GM18868 (cell line): ENCODE measurements around the gene ELOVL4.
A peak's percentile ranks its signal among the peaks of the same experiment; 100 is the strongest.

Experiments used
- ATAC-seq: cut with Tn5 transposase; IDR thresholded peaks from one replicate; pipeline ENCODE4 v1.9.1; 2021; ENCODE audit warnings: mild to moderate bottlenecking, moderate library complexity; ENCODE audit not compliant: unreplicated experiment

The ELOVL4 gene

DNA sequence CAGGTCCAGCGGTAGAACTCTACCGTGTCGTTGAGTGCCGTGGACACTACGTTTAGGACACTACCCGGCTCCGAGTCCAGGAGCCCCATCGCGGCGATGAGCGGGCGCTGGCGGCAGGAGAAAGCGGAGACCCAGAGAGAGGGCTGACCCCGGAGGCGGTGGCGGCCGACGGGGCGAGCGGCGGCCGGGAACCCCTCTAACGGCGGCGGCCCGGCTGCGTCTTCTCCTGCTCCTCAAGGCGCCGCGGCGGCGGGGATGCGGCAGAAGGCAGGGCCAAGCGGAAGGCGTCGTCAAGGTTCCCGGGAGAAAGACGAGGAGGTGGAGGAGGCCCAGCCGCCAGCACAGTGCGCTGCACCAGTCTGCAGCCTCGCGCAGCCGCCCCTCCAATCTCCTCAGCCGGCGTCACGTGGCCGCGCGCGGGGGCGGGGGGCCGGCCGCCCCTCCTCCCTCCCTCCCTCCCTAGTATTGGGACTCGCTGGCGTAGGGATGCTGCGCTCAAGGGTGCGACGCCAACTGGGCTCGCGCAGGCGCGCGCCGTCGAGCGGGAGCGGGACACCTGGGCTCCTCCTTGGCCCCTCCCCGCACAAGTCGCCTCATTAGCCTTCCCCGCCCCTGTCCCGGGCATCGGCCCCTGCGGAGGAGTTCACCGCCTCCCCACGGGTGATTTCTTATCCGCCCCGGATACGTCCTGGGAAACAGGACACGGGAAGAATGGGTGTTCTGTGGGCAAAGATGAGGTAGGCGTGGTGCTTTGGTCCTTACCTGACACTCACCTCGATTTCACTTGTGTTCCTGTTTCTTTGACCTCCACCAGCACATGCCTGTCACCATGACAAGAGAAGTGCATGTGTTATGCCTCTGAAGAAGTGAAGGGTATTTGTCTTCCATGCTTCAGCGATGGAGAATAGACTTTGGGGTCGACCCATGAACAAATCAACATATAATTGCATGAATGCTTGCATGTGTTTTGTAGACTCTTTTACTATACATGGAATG, at the start of gene ELOVL4:
TSS of gene ELOVL4 (minus strand) at position 363 of the 996 bp plus-strand sequence. CDS start at position 89, 274 bp downstream.
- peak; percentile 51 for ATAC-seq

DNA sequence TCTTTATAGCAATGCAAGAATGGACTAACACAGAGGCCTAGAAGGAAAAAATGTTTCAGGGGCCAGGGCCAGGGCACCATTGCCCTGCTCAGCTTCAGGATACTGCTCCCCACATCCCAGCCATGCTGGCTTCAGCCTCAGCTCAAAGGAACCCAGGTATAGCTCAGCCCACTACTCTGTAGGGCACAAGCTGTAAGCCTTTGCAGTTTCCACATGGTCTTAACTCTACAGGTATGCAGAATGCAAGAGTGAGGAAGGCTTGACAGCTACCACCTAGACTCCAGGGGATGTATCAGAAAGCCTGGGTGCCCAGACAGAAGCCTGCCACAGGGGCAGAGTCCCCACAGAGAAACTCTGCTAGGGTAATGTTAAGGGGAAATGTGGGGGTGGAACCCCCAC, 46.6 kb upstream of the ELOVL4 start:
- ATAC-seq, result no peak

DNA sequence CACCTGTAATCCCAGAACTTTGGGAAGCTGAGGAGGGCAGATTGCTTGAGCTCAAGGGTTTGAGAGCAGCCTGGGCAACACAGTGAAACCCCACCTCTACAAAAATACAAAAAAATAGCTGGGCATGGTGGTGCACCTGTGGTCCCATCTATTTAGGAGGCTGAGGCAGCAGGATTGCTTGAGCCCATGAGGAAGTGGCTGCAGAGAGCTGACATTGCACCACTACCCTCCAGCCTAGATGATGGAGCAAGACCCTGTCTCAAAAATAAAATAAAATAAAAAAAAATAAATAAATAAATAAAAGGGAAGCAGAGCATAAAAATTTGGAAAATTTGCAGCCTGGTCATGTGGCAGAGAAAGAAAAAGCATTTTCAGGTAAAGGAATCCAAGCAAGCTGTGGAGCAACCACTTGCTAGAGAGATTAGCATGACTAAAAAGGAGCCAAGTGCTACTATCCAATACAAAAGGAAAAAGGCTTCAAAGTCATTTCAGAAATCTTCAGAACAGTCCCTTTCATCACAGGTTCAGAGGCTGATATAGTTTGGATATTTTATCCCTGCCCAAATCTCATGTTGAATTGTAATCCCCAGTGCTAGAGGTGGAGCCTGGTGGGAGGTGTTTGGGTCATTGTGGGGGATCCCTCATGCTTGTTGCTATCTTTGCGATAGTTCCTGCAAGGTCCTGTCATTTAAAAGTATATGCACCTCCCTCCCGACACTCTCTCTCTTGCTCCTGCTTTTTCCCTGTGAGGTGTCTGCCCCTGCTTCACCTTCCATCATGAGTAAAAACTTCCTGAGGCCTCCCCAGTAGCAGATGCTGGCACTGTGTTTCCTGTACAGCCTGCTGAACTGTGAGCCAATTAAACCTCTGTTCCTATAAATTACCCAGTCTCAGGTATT, 45.9 kb upstream of the ELOVL4 start:
- ATAC-seq, result no peak

DNA sequence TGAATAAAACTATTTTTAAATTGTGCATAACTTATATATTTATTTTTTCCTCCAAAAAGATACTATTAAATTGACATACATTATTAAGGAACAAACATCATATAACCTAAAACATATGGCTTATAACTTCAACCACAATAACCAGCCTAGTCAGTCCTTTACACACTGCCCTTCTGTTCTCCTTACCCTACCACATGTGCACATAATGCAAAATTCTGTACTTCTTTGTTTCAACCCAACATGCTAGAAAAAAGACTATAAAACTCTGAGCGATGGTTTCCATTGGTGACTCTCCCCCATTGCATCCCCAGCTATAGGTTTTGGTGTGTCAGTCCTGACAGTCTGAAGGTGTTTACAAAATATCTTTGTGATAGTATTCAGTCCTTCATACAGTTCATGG, 42.3 kb upstream of the ELOVL4 start:
- ATAC-seq, result no peak

DNA sequence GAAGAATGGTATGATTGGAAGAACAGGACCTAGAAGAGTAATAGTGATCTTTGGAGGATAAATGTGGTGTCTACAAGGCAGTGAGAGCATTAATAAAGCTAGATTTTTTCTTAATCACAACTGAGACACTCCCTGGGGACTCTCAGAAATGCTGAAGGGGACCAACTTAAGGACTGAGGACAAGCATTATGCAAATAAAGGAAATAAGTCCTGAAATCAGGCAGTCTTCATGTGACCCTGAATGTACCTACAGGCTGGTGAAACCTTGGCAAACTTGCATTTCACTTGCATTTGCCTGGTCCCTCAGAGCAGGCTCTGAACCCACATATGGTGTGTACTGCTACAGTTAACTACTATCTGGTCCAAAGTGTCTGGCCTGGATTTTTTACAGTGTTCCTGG, 37.8 kb upstream of the ELOVL4 start:
- ATAC-seq, result no peak

DNA sequence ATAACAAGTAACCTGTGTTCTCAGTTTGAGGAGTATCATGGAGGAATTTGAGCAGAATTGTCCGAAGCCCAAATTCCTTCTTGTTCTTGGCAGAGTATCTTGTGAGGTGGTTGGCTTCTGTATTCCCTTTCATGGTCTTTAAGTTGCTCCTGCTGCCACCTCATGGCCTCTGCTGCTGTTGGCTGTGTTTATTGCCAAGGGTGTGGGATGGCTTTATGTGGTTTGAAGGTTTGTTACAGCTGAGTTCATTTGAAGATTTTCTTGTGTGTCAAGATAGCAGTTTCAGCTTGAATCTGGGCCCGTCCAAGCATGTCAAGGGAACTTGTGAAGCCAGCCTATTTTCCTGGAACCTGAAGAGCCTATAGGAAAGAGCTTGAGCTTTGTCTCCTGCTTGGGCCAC, 36.9 kb upstream of the ELOVL4 start:
- ATAC-seq, result peak; percentile 66

DNA sequence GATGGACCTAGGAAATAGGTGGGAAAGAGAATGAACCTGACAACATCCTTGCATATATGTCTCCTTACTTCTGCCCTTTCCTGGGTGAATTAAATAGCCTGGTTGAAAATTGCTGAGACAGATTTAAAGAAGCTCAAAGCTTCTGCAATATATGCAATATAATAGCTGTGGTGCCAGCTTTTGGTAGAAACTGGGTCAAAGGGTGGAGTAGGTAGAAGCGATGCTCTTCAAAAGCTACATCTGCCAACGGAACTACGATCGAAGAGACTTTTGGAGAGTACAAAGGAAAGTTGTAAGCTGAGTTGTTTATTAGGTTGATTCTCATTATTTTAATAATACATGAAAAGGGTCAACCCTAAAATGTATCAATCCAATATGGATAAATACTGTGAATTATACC, 34.3 kb upstream of the ELOVL4 start:
- no peak for ATAC-seq

DNA sequence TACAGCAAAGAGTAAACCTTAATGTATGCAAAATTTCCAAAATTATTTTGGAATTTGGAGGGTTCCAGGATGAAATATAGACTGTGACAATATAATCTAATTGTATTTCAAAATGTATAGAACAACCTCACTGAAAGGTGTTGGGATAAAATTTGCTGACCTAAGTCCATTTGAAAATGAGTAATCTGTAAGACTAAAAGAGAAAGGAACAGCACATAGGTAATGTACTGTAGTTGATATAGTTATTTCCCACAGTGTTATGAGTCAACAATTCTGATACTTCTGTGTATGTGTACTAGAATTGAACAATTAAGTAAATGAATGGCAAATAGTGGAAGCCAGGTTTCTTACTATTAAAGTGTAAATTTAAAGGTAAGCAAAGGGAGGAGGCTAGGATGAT, 23.8 kb upstream of the ELOVL4 start:
- no peak for ATAC-seq

DNA sequence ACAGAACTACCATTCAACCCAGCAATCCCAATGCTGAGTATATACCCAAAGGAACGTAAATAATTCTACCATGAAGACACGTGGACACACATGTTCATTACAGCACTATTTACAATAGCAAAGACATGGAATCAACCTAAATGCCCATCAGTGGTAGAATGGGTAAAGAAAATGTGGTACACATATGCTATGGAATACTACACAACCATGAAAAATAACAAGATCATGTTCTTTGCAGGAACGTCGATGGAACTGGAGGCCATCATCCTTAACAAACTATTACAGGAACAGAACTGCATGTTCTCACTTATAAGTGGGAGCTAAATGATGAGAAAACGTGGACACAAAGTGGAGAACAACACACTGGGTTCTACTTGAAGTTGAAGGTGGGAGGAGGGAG, 22.4 kb upstream of the ELOVL4 start:
- ATAC-seq, result no peak

DNA sequence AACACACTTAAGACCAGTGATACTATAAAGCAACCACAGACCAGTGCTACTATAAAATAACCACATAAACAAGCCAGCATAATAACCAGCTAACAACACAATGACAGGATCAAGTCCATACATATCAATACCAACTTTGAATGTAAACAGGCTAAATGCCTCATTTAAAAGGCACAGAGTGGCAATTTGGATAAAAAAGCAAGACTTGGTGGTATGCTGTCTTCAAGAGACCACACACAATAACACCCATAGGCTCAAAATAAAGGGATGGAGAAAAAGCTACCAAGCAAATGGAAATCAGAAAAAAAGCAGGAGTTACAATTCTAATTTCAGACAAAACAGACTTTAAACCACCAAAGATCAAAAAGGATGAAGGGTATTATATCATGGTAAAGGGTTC, 19.8 kb upstream of the ELOVL4 start:
- ATAC-seq, result no peak

DNA sequence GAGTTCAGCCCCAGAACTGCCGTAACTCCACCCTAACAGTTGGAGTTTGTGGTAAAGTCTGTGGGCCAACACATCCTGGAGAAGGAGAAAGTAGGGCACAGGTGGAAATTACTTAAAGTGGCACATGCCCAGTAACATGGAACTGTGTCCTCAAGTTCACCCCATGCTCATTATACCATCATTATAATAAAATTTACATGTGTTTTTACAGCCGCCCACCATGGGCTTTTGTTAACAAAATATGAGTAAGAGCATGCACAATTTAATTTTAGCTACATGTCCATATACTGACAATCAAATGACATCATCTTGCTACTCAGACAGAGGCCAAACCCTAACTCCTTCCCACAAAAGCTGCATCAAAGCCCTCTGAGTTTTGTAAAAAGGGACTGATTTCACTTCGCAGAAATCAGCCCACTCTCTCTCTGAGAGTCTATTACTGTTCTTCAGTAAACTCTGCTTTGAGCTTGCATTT, 17.3 kb upstream of the ELOVL4 start:
- ATAC-seq, result no peak

DNA sequence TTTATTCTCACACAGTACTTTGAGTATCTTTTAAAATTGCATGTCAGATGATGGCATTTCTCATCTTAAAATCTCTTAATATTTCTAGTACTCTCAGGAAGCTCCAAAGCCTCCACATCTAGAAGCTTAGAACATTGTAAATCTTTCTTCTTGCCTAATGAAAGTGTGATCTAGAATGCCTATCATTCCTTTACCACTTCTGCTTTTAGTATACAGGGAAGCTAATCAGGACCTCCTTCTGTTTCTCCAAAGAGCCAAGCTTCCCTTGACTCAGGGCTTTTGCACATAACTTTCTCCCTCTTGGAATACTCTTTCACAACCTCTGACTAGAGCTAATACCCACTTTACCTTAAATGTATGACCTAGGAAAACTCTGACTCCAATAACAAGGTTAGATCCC, 7.5 kb upstream of the ELOVL4 start:
- ATAC-seq, result no peak

DNA sequence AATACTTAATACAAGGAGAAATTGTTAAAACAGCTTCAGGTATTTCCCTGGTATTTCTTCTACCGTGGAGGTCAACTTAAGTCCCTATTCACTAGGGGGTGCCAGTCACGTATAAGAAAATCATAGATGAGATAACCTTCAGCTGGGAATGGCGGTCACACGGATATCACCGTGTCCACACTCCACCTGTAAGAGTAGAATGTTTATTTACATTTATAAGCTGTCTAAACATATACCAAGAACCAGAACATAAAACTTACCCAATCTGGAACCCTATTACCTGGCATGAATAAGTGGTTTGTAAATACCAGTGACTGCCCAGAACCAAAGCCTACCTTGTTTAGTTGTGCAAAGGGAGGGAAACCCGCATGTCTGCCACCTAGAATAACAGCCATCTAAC, 1.9 kb upstream of the ELOVL4 start:
- ATAC-seq, result peak; percentile 57

DNA sequence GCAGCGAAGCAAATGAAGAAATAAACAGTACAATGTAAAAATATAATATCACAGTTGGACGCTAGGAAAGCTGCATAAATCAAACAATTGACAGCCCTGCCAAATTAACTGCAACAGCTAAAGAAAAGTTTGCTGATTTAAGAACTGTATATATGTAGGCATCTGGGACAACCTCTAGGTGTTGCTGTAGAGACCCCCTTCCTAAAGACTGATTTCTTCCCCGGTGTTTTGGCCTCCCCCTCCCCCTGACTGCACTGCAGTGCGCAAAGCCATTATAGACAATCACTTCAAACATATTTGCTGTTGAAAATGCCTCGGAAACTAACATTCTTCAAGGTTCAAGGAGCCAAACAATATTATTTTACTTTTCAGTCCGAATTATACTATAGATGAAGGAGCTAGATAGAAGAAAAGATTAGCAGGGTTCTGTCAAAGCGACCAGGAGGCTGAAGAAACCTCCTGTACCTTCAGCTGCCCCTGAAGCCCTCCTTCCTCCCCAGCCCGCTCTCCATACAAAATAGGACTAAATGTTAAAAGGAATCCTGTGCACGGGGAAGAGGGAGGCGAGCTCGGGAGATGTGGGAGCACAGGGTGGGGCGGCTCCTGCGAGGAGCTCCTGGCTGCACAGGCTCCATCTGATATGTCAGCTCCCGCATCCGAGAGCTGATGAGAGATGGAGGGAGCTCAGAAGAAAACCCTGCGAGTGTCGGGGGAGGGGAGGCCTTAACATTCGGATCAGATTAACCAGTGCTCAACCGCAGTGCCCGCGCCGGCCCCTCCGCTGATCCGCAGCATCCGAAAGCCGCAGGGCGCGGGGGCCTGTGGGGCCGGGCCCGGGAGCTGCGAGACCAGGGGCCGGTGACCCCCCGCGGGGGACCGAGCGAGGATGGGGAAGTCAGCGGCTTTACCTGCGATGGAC, 822 bp downstream of the ELOVL4 start:
- peak; percentile 43 for ATAC-seq

DNA sequence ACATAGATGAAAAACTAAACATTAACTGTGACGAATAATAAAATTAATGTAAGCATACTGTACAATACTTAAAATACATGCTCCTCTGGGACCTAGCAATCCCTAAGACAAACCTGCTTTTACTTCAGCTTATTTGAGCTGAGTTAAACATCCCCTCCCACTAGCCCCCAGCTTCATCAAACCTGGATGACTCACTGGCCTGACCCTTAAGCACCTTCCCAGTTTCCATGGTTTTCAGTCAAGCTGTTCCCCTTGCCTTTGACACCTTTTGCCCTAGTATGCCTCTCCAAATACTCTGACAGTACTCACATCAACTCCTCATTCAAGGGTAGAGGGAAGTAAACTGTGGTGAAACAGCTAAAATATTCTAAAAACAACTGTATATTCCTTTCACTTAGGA, 4.2 kb downstream of the ELOVL4 start:
- ATAC-seq, result no peak

DNA sequence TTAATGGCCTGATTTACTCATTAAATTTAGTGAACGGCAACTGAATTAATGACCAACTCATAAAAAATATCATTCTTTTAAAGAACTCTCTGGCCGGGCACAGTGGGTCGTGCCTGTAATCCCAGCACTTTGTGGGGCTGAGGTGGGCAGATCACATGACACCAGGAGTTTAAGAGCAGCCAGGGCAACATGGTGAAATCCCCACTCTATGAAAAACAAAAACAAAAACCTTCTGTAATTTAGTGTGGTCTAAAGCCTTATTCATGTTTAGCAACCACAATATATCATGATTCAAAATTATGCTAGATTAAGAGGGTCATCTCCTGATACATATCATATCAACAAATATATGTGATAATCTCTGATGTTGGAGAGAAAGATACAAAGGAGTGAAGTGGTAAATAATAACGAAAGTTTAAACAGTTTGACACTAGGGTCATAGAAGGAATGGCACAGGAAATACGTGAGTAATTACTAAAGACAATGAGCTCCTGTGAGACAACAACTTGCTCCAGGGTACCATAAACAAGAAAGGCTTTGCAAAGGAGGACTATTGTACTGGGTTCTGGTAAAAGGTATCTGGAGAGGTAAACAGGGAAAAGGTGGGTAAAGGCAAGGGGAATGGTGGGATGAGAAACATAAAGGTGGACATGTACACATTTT, 5.7 kb downstream of the ELOVL4 start:
- ATAC-seq, result no peak

DNA sequence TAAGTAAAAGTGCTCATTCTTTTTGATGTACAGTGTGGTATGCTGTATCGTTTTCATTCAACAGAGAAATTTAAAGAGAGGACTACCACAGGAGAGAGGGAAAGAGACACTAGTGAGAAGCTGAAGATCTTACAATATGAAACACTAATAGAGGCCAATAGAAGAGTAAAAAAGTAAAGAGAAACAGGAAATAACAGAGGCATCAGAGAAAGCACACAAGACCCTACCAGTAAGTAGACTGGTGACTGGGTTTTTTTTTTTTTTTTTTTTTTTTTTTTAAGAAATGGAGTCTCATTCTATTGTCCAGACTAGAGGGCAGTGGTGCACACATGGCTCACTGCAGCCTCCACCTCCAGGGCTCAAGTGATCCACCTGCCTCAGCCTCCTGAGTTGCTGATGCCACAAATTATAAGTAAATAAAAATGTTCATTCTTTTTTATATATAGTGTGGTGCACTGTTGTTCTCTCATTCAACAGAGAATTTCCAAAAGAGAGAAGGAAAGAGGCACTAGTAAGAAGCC, 18.8 kb downstream of the ELOVL4 start:
- no peak for ATAC-seq

DNA sequence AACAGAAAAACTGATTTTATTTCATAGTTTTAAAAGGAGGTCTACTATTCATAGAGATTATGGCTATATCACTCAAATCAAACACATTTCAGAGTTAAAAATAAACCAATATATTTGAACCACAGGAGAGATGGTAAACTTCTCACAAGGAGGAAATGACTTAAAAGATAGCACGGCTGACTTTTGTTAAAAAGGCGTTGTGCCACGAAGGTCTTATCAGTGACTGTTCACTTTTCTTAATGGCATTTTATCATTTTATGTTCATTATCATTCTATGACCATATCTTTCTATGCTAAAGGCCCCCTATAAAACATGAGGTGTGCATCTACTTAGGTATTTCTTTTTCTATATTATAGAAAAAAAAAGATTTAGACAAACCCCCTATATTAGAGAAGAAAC, 19.6 kb downstream of the ELOVL4 start:
- no peak for ATAC-seq

DNA sequence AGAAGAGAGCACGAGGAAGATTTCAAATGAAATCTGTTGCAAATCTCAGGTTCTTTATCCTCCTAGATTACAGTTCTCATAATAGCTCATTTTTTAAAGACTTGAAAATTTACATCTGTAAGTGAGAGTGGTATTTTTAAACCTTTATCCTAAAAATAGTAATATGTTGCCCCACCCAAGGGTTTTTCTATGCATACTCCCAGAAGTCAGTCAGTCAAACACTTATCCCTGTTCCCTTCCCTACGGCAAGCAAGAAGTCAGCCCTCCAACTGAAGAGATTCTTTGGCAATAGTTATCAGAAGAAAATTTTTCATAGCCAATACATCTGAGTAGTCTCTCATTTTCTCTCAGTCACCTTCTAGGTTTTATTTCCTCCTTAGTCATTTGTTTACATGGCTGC, 24.1 kb downstream of the ELOVL4 start:
- ATAC-seq, result no peak

DNA sequence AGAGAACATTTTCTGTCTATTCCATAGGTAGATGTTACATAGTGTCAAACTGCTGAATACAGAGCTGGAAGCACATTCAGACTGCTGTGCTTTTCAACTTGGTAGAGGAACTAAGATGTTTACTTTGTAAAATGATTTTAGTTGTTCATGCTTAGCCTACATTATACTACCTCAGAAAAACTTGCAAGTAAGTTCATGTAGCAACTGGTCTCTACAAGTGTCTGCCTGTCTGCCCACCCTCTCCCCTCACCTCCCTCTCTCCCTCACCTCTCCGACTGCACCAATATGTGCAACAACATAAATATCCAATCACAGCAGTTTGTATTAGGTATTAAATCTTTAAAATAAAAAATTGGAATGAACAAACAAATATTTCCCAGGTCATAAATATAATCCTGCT, 25.3 kb downstream of the ELOVL4 start:
- no peak for ATAC-seq
